SK-N-SH (cell line): Measurements from ENCODE around the gene PSMB1. TPM values are rescaled to one million over a fixed set of nuclear protein-coding genes. Genes with fewer than 3 reads are reported as not detected.

Experiments
- polyA plus RNA-seq, 3 experiments: library from polyadenylated mRNA; depleted of rRNA; stranded (reverse); fragments of >200 nt; gene quantifications; 2 replicates each; pipeline ENCODE4 v1.2.3, GENCODE V29; 2012

PSMB1 gene
- polyA plus RNA-seq, 1 of the 3 experiments (the other 2 are of a cell fraction), result 588 TPM

Other genes with a start within 250 kb of the PSMB1 start
- 7.7 and 9.6 TPM in 2 replicates for gene FAM120B, start 246.5 kb downstream of the PSMB1 start, polyA plus RNA-seq (2012; rRNA removed)
- gene TBP, start 1.1 kb upstream of the PSMB1 start, polyA plus RNA-seq (2012; rRNA removed), result 45.5 and 54.6 TPM in 2 replicates
- gene PDCD2, start 31.3 kb upstream of the PSMB1 start, polyA plus RNA-seq (2012; rRNA removed), result 82.1 and 107 TPM in 2 replicates